ENCODE measurements around the gene KRTAP2-3.
"Not testable (repeated sequence)": the region's sequence is repeated elsewhere in the genome, so short reads cannot be mapped to it uniquely, and the experiment has no call there.

Gene KRTAP2-3

GRCh38 chr17:41060052-41060604 lies at the start of gene KRTAP2-3:
TSS of gene KRTAP2-3 (minus strand) at chr17:41060114. CDS start at chr17:41060050, 64 bp downstream.
- no peak for DNase-seq

GRCh38 chr17:41108728-41109386 lies 48.9 kb upstream of the KRTAP2-3 start:
- not testable (repeated sequence) for DNase-seq

GRCh38 chr17:41107941-41108450 lies 48.1 kb upstream of the KRTAP2-3 start:
- no peak for DNase-seq

GRCh38 chr17:41105347-41105746 lies 45.4 kb upstream of the KRTAP2-3 start, which contains the start of gene KRTAP4-9:
TSS of gene KRTAP4-9 (plus strand) at chr17:41105389. CDS start at chr17:41105389, 0 bp downstream.
- not testable (repeated sequence) for DNase-seq

- not testable (repeated sequence) for DNase-seq
Measured at GRCh38 chr17:41104386-41105038, 44.6 kb upstream of the KRTAP2-3 start.

GRCh38 chr17:41103896-41104295 lies 44.0 kb upstream of the KRTAP2-3 start:
- no peak for DNase-seq

GRCh38 chr17:41101586-41102259 lies 41.8 kb upstream of the KRTAP2-3 start, which contains the start of gene KRTAP4-16:
TSS of gene KRTAP4-16 (minus strand) at chr17:41102209. CDS start at chr17:41102209, 0 bp downstream.
- DNase-seq = no peak

- not testable (repeated sequence) for DNase-seq
Measured at GRCh38 chr17:41099682-41100480, 40.0 kb upstream of the KRTAP2-3 start.

- no peak for DNase-seq
Measured at GRCh38 chr17:41098481-41098880, 38.6 kb upstream of the KRTAP2-3 start.

GRCh38 chr17:41098042-41098441 lies 38.1 kb upstream of the KRTAP2-3 start, which contains the start of gene KRTAP4-8:
TSS of gene KRTAP4-8 (minus strand) at chr17:41098142. CDS start at chr17:41098084, 58 bp downstream.
- DNase-seq = no peak

GRCh38 chr17:41096055-41096454 lies 36.1 kb upstream of the KRTAP2-3 start:
- no peak for DNase-seq

- not testable (repeated sequence) for DNase-seq
Measured at GRCh38 chr17:41088760-41089352, 28.9 kb upstream of the KRTAP2-3 start.

GRCh38 chr17:41084100-41084856 lies 24.4 kb upstream of the KRTAP2-3 start, which contains the start of gene KRTAP4-7:
TSS of gene KRTAP4-7 (plus strand) at chr17:41084150. CDS start at chr17:41084207, 57 bp downstream.
- not testable (repeated sequence) for DNase-seq

- DNase-seq = not testable (repeated sequence)
Measured at GRCh38 chr17:41083427-41083826, 23.5 kb upstream of the KRTAP2-3 start.

- no peak for DNase-seq
Measured at GRCh38 chr17:41082626-41083025, 22.7 kb upstream of the KRTAP2-3 start.

- DNase-seq = no peak
Measured at GRCh38 chr17:41076788-41077187, 16.9 kb upstream of the KRTAP2-3 start.

GRCh38 chr17:41073676-41074075 lies 13.8 kb upstream of the KRTAP2-3 start:
- DNase-seq = no peak

- no peak for DNase-seq
Measured at GRCh38 chr17:41071606-41072360, 11.9 kb upstream of the KRTAP2-3 start.

- no peak for DNase-seq
Measured at GRCh38 chr17:41069031-41069430, 9.1 kb upstream of the KRTAP2-3 start.

GRCh38 chr17:41067281-41067680 lies 7.4 kb upstream of the KRTAP2-3 start:
- no peak for DNase-seq

All from stimulated activated CD8-positive, alpha-beta memory T cell treated with anti-CD3 and anti-CD28 coated beads, Interleukin-4, amount 100 ng/mL, for 48 hours (primary cell).